ENCODE data around the gene MROH8.
A peak's percentile ranks its signal among the peaks of the same experiment; 100 is the strongest.
"Not testable (repeated sequence)": the region's sequence is repeated elsewhere in the genome, so short reads cannot be mapped to it uniquely, and the experiment has no call there.

MROH8 gene

DNA sequence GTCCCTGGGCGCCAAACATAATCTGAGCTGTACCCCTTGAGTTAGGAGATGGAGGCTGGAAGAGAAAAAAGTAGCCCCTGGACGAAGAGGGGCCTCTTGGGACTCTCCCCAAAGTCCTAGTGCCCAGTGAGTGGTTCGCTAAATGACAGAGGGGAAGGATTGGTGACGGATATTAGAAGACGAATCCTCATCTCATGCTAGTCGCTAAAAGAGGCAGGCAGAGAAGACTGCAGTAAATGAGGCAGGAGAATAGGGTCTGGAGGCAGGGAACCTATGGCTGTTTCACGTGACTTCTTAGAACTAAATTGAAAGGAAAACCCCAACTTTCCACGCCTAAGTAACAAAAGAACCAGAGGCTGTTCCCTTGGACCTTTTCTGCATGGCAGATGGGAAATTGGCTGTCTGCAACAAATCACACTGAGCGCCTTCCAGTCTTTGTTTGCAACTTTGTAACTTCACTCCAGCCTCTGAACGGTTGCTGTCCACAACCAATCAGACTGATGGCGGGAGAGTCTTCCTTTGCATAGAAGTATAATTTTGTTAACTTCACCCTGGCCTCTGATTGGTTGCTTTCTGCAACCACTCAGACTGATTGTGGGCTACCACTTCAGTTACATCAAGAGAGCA, 82.8 kb downstream of the MROH8 start:
- Mint-ChIP-seq H3K27ac (peak overlapping the region; percentile 100), H3K4me1 (ENCODE audit: low read depth) (peaks cover 28% of the 10 kb centered on the region), H3K9me3 (ENCODE audit: low read depth) (no peaks in the 10 kb centered on the region), H3K36me3 (peaks cover 2% of the 10 kb centered on the region), H3K4me3 (peak overlapping the region; percentile 98), H3K27me3 (no peaks in the 10 kb centered on the region)

GRCh38 chr20:37095599-37096414, 83.5 kb downstream of the MROH8 start, which contains the start of gene RBL1:
RBL1 (minus strand) TSS chr20:37095997; CDS start chr20:37095928, 69 bp downstream.
- H3K27me3 Mint-ChIP-seq: no peaks in the 10 kb centered on the region
- H3K4me1 Mint-ChIP-seq (ENCODE audit: low read depth): peaks cover 28% of the 10 kb centered on the region
- peaks cover 2% of the 10 kb centered on the region for H3K36me3 Mint-ChIP-seq
- no peaks in the 10 kb centered on the region for H3K9me3 Mint-ChIP-seq (ENCODE audit: low read depth)
- H3K4me3 Mint-ChIP-seq: peak within 1 kb of the TSS; percentile 98
- H3K27ac Mint-ChIP-seq: peak within 1 kb of the TSS; percentile 100

GRCh38 chr20:37095108-37095598, 84.2 kb downstream of the MROH8 start:
- Mint-ChIP-seq H3K4me3 (peak overlapping the region; percentile 98), H3K27me3 (no peaks in the 10 kb centered on the region), H3K9me3 (ENCODE audit: low read depth) (no peaks in the 10 kb centered on the region), H3K4me1 (ENCODE audit: low read depth) (peaks cover 32% of the 10 kb centered on the region), H3K36me3 (peaks cover 2% of the 10 kb centered on the region), H3K27ac (peak overlapping the region; percentile 99)

DNA sequence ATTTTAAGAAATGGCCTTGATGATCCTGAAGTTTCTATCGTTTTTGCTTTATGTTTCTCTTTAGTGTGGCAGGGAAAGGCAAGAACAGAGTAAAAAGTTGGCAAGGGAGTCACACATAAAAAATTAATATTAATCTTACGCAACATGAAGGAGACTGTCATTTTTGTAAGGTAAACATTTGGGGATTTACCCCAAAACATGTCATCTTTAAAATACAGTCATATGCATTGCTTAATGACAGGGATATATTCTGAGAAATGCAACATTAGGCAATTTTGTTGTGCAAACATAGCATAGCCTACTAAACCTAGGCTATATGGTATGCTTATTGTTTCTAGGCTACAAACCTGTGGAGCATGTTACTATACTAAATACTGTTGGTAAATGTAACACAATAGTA, 88.9 kb downstream of the MROH8 start:
- Mint-ChIP-seq H3K4me3 (no peak overlapping the region), H3K9me3 (ENCODE audit: low read depth) (no peaks in the 10 kb centered on the region), H3K4me1 (ENCODE audit: low read depth) (peaks cover 27% of the 10 kb centered on the region), H3K27me3 (no peaks in the 10 kb centered on the region), H3K36me3 (peaks cover 7% of the 10 kb centered on the region), H3K27ac (no peak overlapping the region)

- no peak overlapping the region for H3K4me3 Mint-ChIP-seq
- H3K9me3 Mint-ChIP-seq (ENCODE audit: low read depth): no peaks in the 10 kb centered on the region
- peak overlapping the region; percentile 72 for H3K27ac Mint-ChIP-seq
- H3K36me3 Mint-ChIP-seq: peaks cover 14% of the 10 kb centered on the region
- H3K4me1 Mint-ChIP-seq (ENCODE audit: low read depth): peaks cover 23% of the 10 kb centered on the region
- H3K27me3 Mint-ChIP-seq: no peaks in the 10 kb centered on the region
Observed at GRCh38 chr20:37081717-37082289, 97.5 kb downstream of the MROH8 start.

- Mint-ChIP-seq H3K9me3 (ENCODE audit: low read depth) (peaks cover 5% of the 10 kb centered on the region), H3K4me3 (no peak overlapping the region), H3K27ac (no peak overlapping the region), H3K4me1 (ENCODE audit: low read depth) (peaks cover 32% of the 10 kb centered on the region), H3K36me3 (peaks cover 17% of the 10 kb centered on the region), H3K27me3 (no peaks in the 10 kb centered on the region)
Observed at GRCh38 chr20:37077009-37077408, 102.3 kb downstream of the MROH8 start.

DNA sequence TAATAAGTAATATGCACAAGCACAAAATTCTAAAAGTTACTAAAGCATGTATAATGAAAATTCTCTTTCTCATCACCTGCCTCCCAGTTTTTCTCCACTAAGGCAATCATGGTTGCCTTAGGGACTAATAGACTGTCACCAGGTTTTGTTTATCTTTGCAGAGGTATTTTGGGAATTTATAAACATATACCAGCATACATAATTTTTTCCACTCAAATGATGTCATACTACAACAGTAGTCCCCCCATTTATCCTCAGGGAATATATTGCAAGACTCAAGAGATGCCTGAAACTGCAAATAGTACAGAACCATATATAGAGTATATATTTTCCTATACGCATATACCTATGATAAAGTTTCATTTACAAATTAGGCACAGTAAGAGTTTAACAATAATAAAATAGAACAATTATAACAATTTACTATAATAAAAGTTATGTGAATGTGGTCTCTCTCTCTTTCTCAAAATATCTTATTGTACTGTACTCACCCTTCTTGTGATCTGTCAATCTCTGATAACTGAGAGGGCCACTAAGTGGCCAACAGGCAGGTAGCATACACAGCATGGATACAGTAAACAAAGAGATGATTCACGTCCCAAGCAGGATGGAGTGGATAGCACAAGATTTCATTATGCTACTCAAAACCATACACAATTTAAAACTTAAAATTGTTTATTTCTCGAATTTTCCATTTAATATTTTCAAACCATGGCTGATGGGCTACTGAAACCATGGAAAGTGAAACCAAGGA, 103.2 kb downstream of the MROH8 start:
- Mint-ChIP-seq H3K9me3 (ENCODE audit: low read depth) (peaks cover 5% of the 10 kb centered on the region), H3K27me3 (no peaks in the 10 kb centered on the region), H3K4me3 (no peak overlapping the region), H3K4me1 (ENCODE audit: low read depth) (peaks cover 32% of the 10 kb centered on the region), H3K27ac (no peak overlapping the region), H3K36me3 (peaks cover 15% of the 10 kb centered on the region)

GRCh38 chr20:37072293-37073196, 106.8 kb downstream of the MROH8 start:
- peaks cover 5% of the 10 kb centered on the region for H3K9me3 Mint-ChIP-seq (ENCODE audit: low read depth)
- no peak overlapping the region for H3K4me3 Mint-ChIP-seq
- peaks cover 25% of the 10 kb centered on the region for H3K4me1 Mint-ChIP-seq (ENCODE audit: low read depth)
- peak overlapping the region; percentile 50 for H3K27ac Mint-ChIP-seq
- no peaks in the 10 kb centered on the region for H3K27me3 Mint-ChIP-seq
- H3K36me3 Mint-ChIP-seq: peaks cover 7% of the 10 kb centered on the region

DNA sequence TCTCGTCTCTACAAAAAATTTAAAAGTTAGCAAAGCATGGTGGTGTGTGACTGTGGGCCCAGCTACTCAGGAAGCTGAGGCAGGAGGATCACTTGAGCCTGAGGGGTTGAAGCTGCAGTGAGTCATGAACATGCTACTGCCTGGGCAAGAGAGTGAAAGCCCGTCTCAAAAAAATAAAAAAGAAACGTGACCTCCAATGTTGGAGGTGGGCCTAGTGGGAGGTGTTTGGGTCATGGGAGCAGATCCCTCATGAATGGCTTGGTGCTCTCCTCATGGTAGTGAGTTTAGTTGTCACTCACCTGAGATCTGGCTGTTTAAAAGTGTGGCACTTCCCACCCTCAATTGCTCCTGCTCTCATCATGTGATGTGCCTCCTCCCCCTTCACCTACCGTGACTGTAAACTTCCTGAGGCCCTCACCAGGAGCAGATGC, 107.9 kb downstream of the MROH8 start:
- H3K27me3 Mint-ChIP-seq: no peaks in the 10 kb centered on the region
- peak overlapping the region; percentile 36 for H3K4me3 Mint-ChIP-seq
- peaks cover 9% of the 10 kb centered on the region for H3K36me3 Mint-ChIP-seq
- peak overlapping the region; percentile 91 for H3K27ac Mint-ChIP-seq
- peaks cover 5% of the 10 kb centered on the region for H3K9me3 Mint-ChIP-seq (ENCODE audit: low read depth)
- H3K4me1 Mint-ChIP-seq (ENCODE audit: low read depth): peaks cover 25% of the 10 kb centered on the region

GRCh38 chr20:37069563-37069962, 109.8 kb downstream of the MROH8 start:
- not testable (repeated sequence) for H3K27ac Mint-ChIP-seq; H3K36me3 Mint-ChIP-seq; H3K4me3 Mint-ChIP-seq; H3K27me3 Mint-ChIP-seq; H3K9me3 Mint-ChIP-seq (ENCODE audit: low read depth)
- H3K4me1 Mint-ChIP-seq (ENCODE audit: low read depth): peaks cover 24% of the 10 kb centered on the region

- Mint-ChIP-seq H3K27ac (no peak overlapping the region), H3K9me3 (ENCODE audit: low read depth) (no peaks in the 10 kb centered on the region), H3K4me1 (ENCODE audit: low read depth) (peaks cover 8% of the 10 kb centered on the region), H3K36me3 (peaks cover 9% of the 10 kb centered on the region), H3K27me3 (no peaks in the 10 kb centered on the region), H3K4me3 (no peak overlapping the region)
Observed at GRCh38 chr20:37066168-37066567, 113.2 kb downstream of the MROH8 start.

DNA sequence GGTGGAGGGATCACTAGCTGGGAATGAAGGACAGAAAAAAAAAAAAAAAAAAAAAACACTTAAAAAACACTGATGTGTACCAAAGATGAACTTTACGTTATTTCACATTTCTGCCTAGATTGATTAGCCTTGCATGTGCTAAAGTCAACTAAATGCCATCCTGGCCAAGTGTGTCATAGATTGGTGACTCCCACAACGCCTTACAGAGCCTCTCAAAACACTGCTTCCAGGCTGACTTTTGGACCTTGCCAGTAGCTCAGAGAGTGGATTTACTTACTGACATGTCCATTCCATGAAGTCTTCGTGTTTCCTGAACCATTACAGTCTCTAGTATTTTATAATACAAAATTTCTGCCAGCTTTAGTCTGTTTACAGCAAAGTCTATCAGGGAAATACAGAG, 124.1 kb downstream of the MROH8 start:
- peaks cover 1% of the 10 kb centered on the region for H3K4me1 Mint-ChIP-seq (ENCODE audit: low read depth)
- no peaks in the 10 kb centered on the region for H3K9me3 Mint-ChIP-seq (ENCODE audit: low read depth)
- no peaks in the 10 kb centered on the region for H3K27me3 Mint-ChIP-seq
- no peak overlapping the region for H3K27ac Mint-ChIP-seq
- no peak overlapping the region for H3K4me3 Mint-ChIP-seq
- peaks cover 17% of the 10 kb centered on the region for H3K36me3 Mint-ChIP-seq

GRCh38 chr20:37053230-37053950, 126.0 kb downstream of the MROH8 start:
- H3K27me3 Mint-ChIP-seq: no peaks in the 10 kb centered on the region
- no peak overlapping the region for H3K4me3 Mint-ChIP-seq
- H3K4me1 Mint-ChIP-seq (ENCODE audit: low read depth): peaks cover 1% of the 10 kb centered on the region
- H3K36me3 Mint-ChIP-seq: peaks cover 17% of the 10 kb centered on the region
- no peak overlapping the region for H3K27ac Mint-ChIP-seq
- H3K9me3 Mint-ChIP-seq (ENCODE audit: low read depth): no peaks in the 10 kb centered on the region

Measured in activated naive CD8-positive, alpha-beta T cell (primary cell).